GM19397 (cell line): Measurements from ENCODE around the gene SALL3.

ENCODE experiments used
- ATAC-seq: cut with Tn5 transposase; IDR thresholded peaks from one replicate; pipeline ENCODE4 v1.9.1; 2021; ENCODE audit warnings: mild to moderate bottlenecking, moderate library complexity; ENCODE audit not compliant: unreplicated experiment

The SALL3 gene

DNA sequence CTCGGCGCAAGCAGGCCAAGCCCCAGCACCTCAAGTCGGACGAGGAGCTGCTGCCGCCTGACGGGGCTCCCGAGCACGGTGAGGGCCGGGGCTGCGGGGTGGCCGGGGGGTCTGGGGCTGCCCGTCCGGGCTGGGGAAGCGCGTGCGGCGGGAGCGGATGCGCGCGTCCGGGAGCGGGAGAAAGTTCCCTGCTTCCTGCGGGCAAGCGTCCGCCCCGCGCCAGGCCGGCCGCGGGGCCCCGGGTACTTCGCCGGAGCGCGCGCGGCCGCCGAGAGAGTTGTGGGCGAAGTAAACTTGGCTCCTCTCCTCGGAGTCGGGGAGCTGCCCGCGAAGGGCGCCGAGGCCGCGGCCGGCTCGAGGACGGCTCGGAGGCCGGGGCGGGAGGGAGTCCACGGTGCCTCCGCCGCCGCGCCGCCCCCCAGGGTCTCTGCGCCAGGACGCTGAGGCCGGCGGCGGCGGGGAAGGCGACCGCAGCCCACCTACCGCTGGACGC, 707 bp downstream of the SALL3 start:
- no peak for ATAC-seq

GRCh38 chr18:78980777-78981380, 1.3 kb downstream of the SALL3 start:
- ATAC-seq, result no peak

- no peak for ATAC-seq
These were observed 1.8 kb downstream of the SALL3 start for GRCh38 chr18:78981394-78981831.

DNA sequence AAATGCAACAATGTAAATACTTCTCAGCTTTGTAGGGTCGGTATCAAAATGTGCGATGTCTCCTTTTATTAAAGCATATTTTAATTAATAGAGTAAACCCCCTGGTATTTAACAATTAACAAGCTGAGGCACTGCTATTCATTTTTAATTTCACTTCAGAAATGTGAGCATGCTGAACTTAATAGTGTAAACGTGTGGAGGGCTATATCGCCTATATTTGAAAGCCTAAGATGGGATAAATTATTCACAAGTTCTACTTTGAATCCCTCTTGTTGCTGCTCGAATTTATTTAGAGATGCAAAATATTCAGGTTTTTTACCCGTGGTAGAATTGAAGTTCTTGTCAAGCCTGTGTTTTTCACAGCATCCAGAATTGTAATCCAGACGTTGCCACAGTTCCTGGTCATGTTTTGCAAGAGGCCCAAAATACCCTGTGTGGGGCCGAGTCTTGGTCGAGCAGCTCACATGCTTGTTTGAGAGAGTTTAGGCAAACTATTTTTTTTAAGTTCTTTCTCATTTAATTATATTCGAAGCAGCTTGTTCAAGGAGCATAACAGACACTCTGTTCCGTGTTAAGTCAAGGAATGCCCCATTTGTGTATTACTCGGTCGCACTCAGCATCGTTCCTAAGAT, 2.5 kb downstream of the SALL3 start:
- no peak for ATAC-seq

- no peak for ATAC-seq
These were observed 3.9 kb downstream of the SALL3 start for GRCh38 chr18:78983512-78983911.

GRCh38 chr18:78984941-78985784, 5.5 kb downstream of the SALL3 start:
- ATAC-seq, result no peak

DNA sequence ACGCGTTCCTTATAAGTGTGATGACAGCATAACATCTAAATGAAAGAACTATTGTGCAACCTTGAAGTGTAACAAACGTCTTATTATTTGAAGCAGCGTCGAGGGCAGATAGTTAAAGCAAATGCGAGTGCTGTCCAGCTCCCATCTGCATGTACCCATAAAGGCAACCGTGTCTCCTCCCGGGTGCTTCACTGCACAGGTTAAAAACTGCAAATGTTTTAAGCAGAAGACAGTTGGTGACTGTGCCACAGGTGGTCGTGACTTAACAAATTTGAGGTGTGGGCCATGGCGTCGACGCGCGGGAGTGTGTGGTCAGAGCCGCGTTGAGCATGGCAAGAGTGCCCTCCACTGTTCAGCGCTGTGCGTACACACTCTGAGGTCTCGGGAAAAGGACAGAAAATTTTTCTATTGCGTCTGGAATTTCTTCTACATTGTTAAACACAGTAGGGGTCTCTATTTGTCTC, 6.4 kb downstream of the SALL3 start:
- ATAC-seq, result no peak

- no peak for ATAC-seq
These were observed 11.8 kb downstream of the SALL3 start for GRCh38 chr18:78991446-78991845.

- no peak for ATAC-seq
These were observed 12.7 kb downstream of the SALL3 start for GRCh38 chr18:78992041-78993011.

DNA sequence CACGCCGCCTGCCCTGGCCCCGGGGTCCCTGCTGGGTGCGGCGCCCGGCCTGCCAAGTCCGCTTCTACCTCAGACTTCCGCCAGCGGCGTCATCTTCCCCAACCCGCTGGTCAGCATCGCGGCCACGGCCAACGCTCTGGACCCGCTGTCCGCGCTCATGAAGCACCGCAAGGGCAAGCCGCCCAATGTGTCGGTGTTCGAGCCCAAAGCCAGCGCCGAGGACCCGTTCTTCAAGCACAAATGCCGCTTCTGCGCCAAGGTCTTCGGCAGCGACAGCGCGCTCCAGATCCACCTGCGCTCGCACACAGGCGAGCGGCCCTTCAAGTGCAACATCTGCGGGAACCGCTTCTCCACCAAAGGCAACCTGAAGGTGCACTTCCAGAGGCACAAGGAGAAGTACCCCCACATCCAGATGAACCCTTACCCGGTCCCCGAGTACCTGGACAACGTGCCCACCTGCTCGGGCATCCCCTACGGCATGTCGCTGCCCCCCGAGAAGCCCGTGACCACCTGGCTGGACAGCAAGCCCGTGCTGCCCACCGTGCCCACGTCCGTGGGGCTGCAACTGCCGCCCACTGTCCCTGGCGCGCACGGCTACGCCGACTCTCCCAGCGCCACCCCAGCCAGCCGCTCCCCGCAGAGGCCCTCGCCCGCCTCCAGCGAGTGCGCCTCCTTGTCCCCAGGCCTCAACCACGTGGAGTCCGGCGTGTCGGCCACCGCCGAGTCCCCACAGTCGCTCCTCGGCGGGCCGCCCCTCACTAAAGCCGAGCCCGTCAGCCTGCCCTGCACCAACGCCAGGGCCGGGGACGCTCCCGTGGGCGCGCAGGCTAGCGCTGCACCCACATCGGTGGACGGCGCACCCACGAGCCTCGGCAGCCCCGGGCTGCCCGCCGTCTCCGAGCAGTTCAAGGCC, 13.7 kb downstream of the SALL3 start:
- ATAC-seq, result no peak

DNA sequence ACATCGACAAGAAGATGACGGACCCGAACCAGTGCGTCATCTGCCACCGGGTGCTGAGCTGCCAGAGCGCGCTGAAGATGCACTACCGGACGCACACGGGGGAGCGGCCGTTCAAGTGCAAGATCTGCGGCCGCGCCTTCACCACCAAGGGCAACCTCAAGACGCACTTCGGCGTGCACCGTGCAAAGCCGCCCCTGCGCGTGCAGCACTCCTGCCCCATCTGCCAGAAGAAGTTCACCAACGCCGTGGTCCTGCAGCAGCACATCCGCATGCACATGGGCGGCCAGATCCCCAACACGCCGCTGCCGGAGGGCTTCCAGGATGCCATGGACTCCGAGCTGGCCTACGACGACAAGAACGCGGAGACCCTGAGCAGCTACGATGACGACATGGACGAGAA, 14.4 kb downstream of the SALL3 start:
- no peak for ATAC-seq

DNA sequence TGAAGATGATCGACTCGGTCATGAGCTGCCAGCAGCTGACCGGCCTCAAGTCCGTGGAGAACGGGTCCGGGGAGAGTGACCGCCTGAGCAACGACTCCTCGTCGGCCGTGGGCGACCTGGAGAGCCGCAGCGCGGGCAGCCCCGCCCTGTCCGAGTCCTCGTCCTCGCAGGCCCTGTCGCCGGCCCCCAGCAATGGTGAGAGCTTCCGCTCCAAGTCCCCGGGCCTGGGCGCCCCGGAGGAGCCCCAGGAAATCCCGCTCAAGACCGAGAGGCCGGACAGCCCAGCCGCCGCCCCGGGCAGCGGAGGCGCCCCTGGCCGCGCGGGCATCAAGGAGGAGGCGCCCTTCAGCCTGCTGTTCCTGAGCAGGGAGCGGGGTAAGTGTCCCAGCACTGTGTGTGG, 14.9 kb downstream of the SALL3 start:
- ATAC-seq, result no peak

DNA sequence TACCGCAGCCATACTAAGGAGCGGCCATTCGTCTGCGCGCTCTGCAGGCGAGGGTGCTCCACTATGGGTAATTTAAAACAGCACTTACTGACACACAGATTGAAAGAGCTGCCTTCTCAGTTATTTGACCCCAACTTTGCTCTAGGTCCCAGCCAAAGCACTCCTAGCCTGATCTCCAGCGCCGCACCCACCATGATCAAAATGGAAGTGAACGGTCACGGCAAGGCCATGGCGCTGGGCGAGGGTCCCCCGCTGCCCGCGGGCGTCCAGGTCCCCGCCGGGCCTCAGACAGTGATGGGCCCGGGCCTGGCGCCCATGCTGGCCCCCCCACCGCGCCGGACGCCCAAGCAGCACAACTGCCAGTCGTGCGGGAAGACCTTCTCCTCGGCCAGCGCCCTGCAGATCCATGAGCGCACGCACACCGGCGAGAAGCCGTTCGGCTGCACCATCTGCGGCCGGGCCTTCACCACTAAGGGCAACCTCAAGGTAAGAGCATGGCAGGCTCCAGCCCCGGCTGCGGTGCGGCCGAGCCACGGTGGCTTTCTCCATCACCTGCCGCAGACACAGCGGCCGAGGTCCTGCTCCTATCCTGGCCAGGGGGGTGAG, 15.5 kb downstream of the SALL3 start:
- ATAC-seq, result no peak

GRCh38 chr18:78995740-78996395, 16.2 kb downstream of the SALL3 start:
- ATAC-seq, result no peak

DNA sequence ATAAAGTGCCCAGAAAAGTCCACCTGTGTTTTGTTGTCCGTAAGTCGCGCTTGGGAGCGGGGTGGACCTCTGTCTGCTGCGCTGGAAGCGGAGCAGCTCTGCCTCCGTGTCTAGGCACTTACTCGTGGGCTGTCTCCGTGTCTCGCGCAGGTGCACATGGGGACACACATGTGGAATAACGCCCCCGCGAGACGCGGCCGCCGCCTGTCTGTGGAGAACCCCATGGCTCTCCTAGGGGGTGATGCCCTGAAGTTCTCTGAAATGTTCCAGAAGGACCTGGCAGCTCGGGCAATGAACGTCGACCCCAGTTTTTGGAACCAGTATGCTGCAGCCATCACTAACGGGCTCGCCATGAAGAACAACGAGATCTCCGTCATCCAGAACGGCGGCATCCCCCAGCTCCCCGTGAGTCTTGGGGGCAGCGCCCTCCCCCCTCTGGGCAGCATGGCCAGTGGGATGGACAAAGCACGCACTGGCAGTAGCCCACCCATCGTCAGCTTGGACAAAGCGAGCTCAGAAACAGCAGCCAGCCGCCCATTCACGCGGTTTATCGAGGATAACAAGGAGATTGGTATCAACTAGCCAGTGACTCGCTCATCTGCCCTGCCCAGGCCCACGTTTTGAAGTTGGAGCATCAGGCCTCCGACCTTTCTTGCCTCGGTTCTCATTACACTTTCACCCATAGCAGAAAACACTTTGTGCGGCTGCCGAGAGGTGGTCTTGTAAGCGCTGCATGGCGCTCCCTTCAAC, 17.3 kb downstream of the SALL3 start:
- ATAC-seq, result no peak

DNA sequence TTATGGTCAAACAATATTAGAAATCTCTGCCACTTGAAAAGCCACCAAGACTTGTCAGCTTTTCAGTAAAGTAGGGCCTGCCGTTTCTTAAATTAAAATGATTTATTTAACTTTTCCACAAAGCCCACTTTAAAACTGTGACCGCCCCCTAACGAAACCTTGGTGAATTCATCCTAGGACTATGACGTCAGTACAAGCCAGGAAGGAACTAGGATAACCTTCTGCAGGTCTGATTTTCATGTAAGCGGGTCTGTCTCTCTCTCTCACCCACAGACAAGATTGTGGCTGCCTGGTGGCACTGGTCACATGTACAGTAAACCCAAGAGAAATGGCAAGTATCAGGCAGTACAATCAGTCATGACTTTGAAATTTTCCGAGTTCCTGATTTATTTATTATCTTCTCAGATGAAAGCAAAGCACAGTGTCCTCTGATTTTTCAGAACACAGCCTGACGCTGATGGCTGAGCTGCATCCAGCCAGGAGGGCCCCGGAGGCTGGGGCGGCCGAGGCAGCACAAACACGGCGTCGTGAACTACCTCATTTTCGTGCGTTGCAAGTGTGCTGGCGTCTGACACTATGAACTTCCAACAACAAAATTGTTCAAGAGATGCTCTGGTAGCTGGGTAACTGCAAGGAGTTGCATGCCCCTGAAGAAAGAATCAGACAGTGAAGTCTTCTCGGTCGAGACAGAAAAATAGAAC, 18.9 kb downstream of the SALL3 start:
- ATAC-seq, result no peak

GRCh38 chr18:78999939-79000338, 20.3 kb downstream of the SALL3 start:
- no peak for ATAC-seq
